H9 (cell line): Measurements from ENCODE around the gene METTL21C. TPM values are rescaled to one million over a fixed set of nuclear protein-coding genes. Genes with fewer than 3 reads are reported as not detected.

Experiments
- DNase-seq: peaks from one replicate; pipeline ENCODE4 v3.0.0-alpha.2; 2017
- H2AFZ ChIP-seq: one replicate; pipeline ENCODE4 v1.6.1; 2013; ENCODE audit warnings: mild to moderate bottlenecking, low read length, control low read depth, moderate library complexity
- H2AK5ac ChIP-seq: 2 replicates; pipeline ENCODE4 v1.6.1; 2013; ENCODE audit warnings: low read length, control low read depth, mixed read lengths; ENCODE audit not compliant: insufficient read length
- H2BK120ac ChIP-seq: one replicate; pipeline ENCODE4 v1.6.1; 2013; ENCODE audit warnings: low read depth, mild to moderate bottlenecking, low read length, control low read depth, inconsistent platforms; ENCODE audit not compliant: poor library complexity, severe bottlenecking
- H2BK12ac ChIP-seq: 2 replicates; pipeline ENCODE4 v1.6.1; 2013; ENCODE audit warnings: low read length, control low read depth, mixed read lengths, low read depth; ENCODE audit not compliant: insufficient read length
- H2BK15ac ChIP-seq: 2 replicates; pipeline ENCODE4 v1.6.1; 2013; ENCODE audit warnings: low read depth, low read length, control low read depth
- H2BK20ac ChIP-seq: one replicate; pipeline ENCODE4 v1.6.1; 2013; ENCODE audit warnings: low read depth, mild to moderate bottlenecking, low read length, control low read depth, inconsistent platforms; ENCODE audit not compliant: poor library complexity, severe bottlenecking
- H2BK5ac ChIP-seq: 2 replicates; pipeline ENCODE4 v1.6.1; 2013; ENCODE audit warnings: low read length, control low read depth, mixed read lengths; ENCODE audit not compliant: insufficient read length
- H3K14ac ChIP-seq: 2 replicates; pipeline ENCODE4 v1.6.1; 2013; ENCODE audit warnings: low read length, control low read depth; ENCODE audit not compliant: insufficient read depth
- H3K18ac ChIP-seq: 2 replicates; pipeline ENCODE4 v1.6.1; 2013; ENCODE audit warnings: low read depth, mild to moderate bottlenecking, mixed read lengths, low read length, control low read depth; ENCODE audit not compliant: insufficient read length
- H3K23ac ChIP-seq: 2 replicates; pipeline ENCODE4 v1.6.1; 2013; ENCODE audit warnings: low read length, control low read depth, mixed read lengths, low read depth; ENCODE audit not compliant: insufficient read length
- H3K23me2 ChIP-seq: 2 replicates; pipeline ENCODE4 v1.6.1; 2013; ENCODE audit warnings: low read depth, mild to moderate bottlenecking, mixed read lengths, low read length, control low read depth; ENCODE audit not compliant: insufficient read length, poor library complexity, severe bottlenecking
- H3K27ac ChIP-seq: 2 replicates; pipeline ENCODE4 v1.5.1; 2013; ENCODE audit warnings: low read length, control low read depth, mixed read lengths, low read depth; ENCODE audit not compliant: insufficient read length
- H3K27me3 ChIP-seq: 2 replicates; pipeline ENCODE4 v1.6.1; 2013; ENCODE audit warnings: low read length, control low read depth, inconsistent platforms; ENCODE audit not compliant: insufficient read depth
- H3K4ac ChIP-seq: 2 replicates; pipeline ENCODE4 v1.6.1; 2013; ENCODE audit warnings: low read depth, mild to moderate bottlenecking, control low read depth, inconsistent platforms, low read length, moderate library complexity
- H3K4me1 ChIP-seq: 2 replicates; pipeline ENCODE4 v1.6.1; 2013; ENCODE audit warnings: low read length, control low read depth, inconsistent platforms; ENCODE audit not compliant: insufficient read depth
- H3K4me2 ChIP-seq: 2 replicates; pipeline ENCODE4 v1.6.1; 2013; ENCODE audit warnings: low read length, control low read depth, mixed read lengths; ENCODE audit not compliant: insufficient read length, insufficient read depth
- H3K56ac ChIP-seq: 2 replicates; pipeline ENCODE4 v1.6.1; 2013; ENCODE audit warnings: low read depth, mild to moderate bottlenecking, mixed read lengths, low read length, control low read depth; ENCODE audit not compliant: insufficient read length
- H3K79me1 ChIP-seq: 2 replicates; pipeline ENCODE4 v1.6.1; 2013; ENCODE audit warnings: low read depth, mild to moderate bottlenecking, moderate library complexity, low read length, control low read depth, inconsistent platforms; ENCODE audit not compliant: insufficient read depth, poor library complexity, severe bottlenecking
- H3K79me2 ChIP-seq: 2 replicates; pipeline ENCODE4 v1.6.1; 2013; ENCODE audit warnings: low read length, control low read depth, inconsistent platforms; ENCODE audit not compliant: insufficient read depth
- H3K9ac ChIP-seq: 2 replicates; pipeline ENCODE4 v1.6.1; 2013; ENCODE audit warnings: low read length, control low read depth, mixed read lengths; ENCODE audit not compliant: insufficient read length; ENCODE audit errors: extremely low read depth
- H3K9me3 ChIP-seq: one replicate; pipeline ENCODE4 v1.6.1; 2013; ENCODE audit warnings: low read depth, low read length, inconsistent platforms; ENCODE audit not compliant: control insufficient read depth
- H3T11ph ChIP-seq: one replicate; pipeline ENCODE4 v1.6.1; 2013; ENCODE audit warnings: mild to moderate bottlenecking, low read length, control low read depth, inconsistent platforms
- H4K20me1 ChIP-seq: one replicate; pipeline ENCODE4 v1.6.1; 2013; ENCODE audit not compliant: control insufficient read depth, insufficient read length, insufficient read depth
- H4K5ac ChIP-seq: 2 replicates; pipeline ENCODE4 v1.6.1; 2013; ENCODE audit warnings: low read depth, mild to moderate bottlenecking, mixed read lengths, low read length, control low read depth; ENCODE audit not compliant: insufficient read length
- H4K8ac ChIP-seq: replicated peaks from 2 replicates; pipeline ENCODE4 v1.6.1; 2013; ENCODE audit warnings: low read length, control low read depth, mixed read lengths, low read depth; ENCODE audit not compliant: insufficient read length
- H4K91ac ChIP-seq: 2 replicates; pipeline ENCODE4 v1.6.1; 2013; ENCODE audit warnings: low read depth, mild to moderate bottlenecking, moderate library complexity, mixed read lengths, low read length, control low read depth; ENCODE audit not compliant: insufficient read length
- H3K27ac Mint-ChIP-seq, 3 experiments: 2 replicates in 2 of 3; 3 replicates in 1 of 3; pipeline ENCODE4 v1.8.0; 2020 to 2021; ENCODE audit warnings: mixed read lengths in 3 of 3, mild to moderate bottlenecking in 1 of 3, moderate library complexity in 1 of 3
- H3K27me3 Mint-ChIP-seq: 2 replicates; pipeline ENCODE4 v1.8.0; 2021; ENCODE audit warnings: low read depth, mild to moderate bottlenecking, moderate library complexity, mixed read lengths
- H3K36me3 Mint-ChIP-seq, 3 experiments: 2 replicates in 2 of 3; 3 replicates in 1 of 3; pipeline ENCODE4 v1.8.0; 2020 to 2021; ENCODE audit warnings: low read depth in 3 of 3, mixed read lengths in 3 of 3; ENCODE audit not compliant: insufficient read depth in 1 of 3
- H3K4me1 Mint-ChIP-seq, 2 experiments: 2 replicates each; pipeline ENCODE4 v1.8.0; 2020; ENCODE audit warnings: mixed read lengths in 2 of 2
- H3K4me3 Mint-ChIP-seq, 2 experiments: 2 replicates in 1 of 2; 3 replicates in 1 of 2; pipeline ENCODE4 v1.8.0; 2020 to 2021; ENCODE audit warnings: mild to moderate bottlenecking in 2 of 2, mixed read lengths in 2 of 2, moderate library complexity in 1 of 2
- H3K9me3 Mint-ChIP-seq, 2 experiments: 2 replicates in 1 of 2; 3 replicates in 1 of 2; pipeline ENCODE4 v1.8.0; 2020; ENCODE audit warnings: mild to moderate bottlenecking in 2 of 2, mixed read lengths in 2 of 2, moderate library complexity in 1 of 2
- WGBS: extraction: QIAGEN DNeasy Blood & Tissue Kit; methylation state at CpG from one replicate; pipeline ENCODE4 v1.1.7; 2013; ENCODE audit warnings: missing lambda C conversion rate, low lambda C conversion rate, mixed read lengths; ENCODE audit not compliant: insufficient read length; ENCODE audit errors: extremely low coverage; 5-methylcytosine and 5-hydroxymethylcytosine counted together
- total RNA-seq: library from RNA; stranded (reverse); gene quantifications from 2 replicates; pipeline ENCODE4 v1.2.1, GENCODE V29; 2021
- TF ChIP-seq, protein P1 (sequence below): fragments of 200-600 bp; sonication (generic); conservative IDR thresholded peaks from 3 replicates; pipeline ENCODE4 v1.8.0; 2021; ENCODE audit warnings: antibody characterized with exemption, mild to moderate bottlenecking

Gene METTL21C
- total RNA-seq, 1 experiment from 2014 or later: not detected

DNA sequence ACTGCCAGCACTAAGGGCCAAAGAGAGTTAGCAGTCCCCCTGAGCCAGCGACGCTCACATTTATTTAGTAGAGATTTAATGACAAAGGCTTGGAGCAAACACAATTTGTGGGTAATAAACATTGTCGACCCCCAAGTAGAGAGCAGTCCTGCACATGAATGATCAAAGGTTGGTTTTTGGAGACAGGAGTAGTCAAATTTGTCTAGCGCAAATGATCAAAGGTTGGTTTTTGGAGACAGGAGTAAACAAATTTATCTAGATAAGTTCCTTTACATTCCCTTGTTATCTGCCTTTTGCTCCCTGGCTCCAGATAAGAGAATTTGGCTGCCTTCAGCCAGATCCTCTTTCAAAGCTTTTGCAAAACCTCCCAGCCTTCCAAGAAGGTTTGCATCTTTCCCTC is 26.9 kb downstream of the METTL21C start:
- no peak overlapping the region for H3K4me2 ChIP-seq
- no CpG with 5 or more reads among the region's 4 CpGs for WGBS

More for the DNA sequence above, 26.9 kb downstream of the METTL21C start:
- no peak overlapping the region for H2BK20ac ChIP-seq
- H4K91ac ChIP-seq: no peak overlapping the region
- H3K27ac ChIP-seq: no peak overlapping the region
- no peaks in the 10 kb centered on the region; the same call in 1 of the 2 replicates for H3K27me3 Mint-ChIP-seq
- no peaks in the 10 kb centered on the region for H3K27me3 ChIP-seq
- DNase-seq: no peak
- no peaks in the 10 kb centered on the region for H3K79me2 ChIP-seq
- no peak overlapping the region for H3K23ac ChIP-seq
- H3K56ac ChIP-seq: no peak overlapping the region
- H3K9me3 ChIP-seq: no peaks in the 10 kb centered on the region
- H4K5ac ChIP-seq: no peak overlapping the region
- no peak overlapping the region for H3T11ph ChIP-seq
- no peaks in the 10 kb centered on the region for H3K4me1 ChIP-seq
- no peak overlapping the region for H3K4ac ChIP-seq
- H2BK12ac ChIP-seq: no peak overlapping the region
- TF ChIP-seq, protein P1, sequence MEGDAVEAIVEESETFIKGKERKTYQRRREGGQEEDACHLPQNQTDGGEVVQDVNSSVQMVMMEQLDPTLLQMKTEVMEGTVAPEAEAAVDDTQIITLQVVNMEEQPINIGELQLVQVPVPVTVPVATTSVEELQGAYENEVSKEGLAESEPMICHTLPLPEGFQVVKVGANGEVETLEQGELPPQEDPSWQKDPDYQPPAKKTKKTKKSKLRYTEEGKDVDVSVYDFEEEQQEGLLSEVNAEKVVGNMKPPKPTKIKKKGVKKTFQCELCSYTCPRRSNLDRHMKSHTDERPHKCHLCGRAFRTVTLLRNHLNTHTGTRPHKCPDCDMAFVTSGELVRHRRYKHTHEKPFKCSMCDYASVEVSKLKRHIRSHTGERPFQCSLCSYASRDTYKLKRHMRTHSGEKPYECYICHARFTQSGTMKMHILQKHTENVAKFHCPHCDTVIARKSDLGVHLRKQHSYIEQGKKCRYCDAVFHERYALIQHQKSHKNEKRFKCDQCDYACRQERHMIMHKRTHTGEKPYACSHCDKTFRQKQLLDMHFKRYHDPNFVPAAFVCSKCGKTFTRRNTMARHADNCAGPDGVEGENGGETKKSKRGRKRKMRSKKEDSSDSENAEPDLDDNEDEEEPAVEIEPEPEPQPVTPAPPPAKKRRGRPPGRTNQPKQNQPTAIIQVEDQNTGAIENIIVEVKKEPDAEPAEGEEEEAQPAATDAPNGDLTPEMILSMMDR: no peak
- H3K4me3 Mint-ChIP-seq: no peak overlapping the region
- no peak overlapping the region for H3K18ac ChIP-seq
- no peak overlapping the region for H3K27ac Mint-ChIP-seq
- no peak overlapping the region for H2BK120ac ChIP-seq
- H3K9ac ChIP-seq: no peak overlapping the region
- H2BK15ac ChIP-seq: no peak overlapping the region
- no peak overlapping the region for H2BK5ac ChIP-seq
- H3K14ac ChIP-seq: no peak overlapping the region
- H2AFZ ChIP-seq: no peak overlapping the region
- H3K23me2 ChIP-seq: no peaks in the 10 kb centered on the region
- H3K36me3 Mint-ChIP-seq: peaks cover 70 to 87% (median 77%) of the 10 kb centered on the region in 3 experiments
- no peaks in the 10 kb centered on the region for H3K79me1 ChIP-seq
- H3K4me1 Mint-ChIP-seq: peaks cover 4 to 5% of the 10 kb centered on the region in 2 experiments; a peak in 3 of 4 replicates
- H2AK5ac ChIP-seq: no peak overlapping the region
- H3K9me3 Mint-ChIP-seq: peaks cover 28 to 30% of the 10 kb centered on the region in 2 experiments
- H4K20me1 ChIP-seq: no peaks in the 10 kb centered on the region
- H4K8ac ChIP-seq: no peak overlapping the region
